ENCODE results near the gene RRP8.
A peak's percentile ranks its signal among the peaks of the same experiment; 100 is the strongest.

The RRP8 gene

GRCh38 chr11:6608726-6609501 lies 5.5 kb upstream of the RRP8 start:
- no peak for DNase-seq (ENCODE audit: low read depth in 2 of 2)
- TF ChIP-seq CTCF (IDR thresholded peaks at IDR 0.05; ENCODE audit: low read depth, low read length) = no peak
- H3K4me3 ChIP-seq (replicated peaks in 1 of 2; ENCODE audit: low read depth in 2 of 2, low read length in 2 of 2) = no peak overlapping the region

GRCh38 chr11:6608011-6608410 lies 4.6 kb upstream of the RRP8 start:
- TF ChIP-seq CTCF (IDR thresholded peaks at IDR 0.05; ENCODE audit: low read depth, low read length) = no peak
- H3K4me3 ChIP-seq (replicated peaks in 1 of 2; ENCODE audit: low read depth in 2 of 2, low read length in 2 of 2) = no peak overlapping the region
- no peak for DNase-seq (ENCODE audit: low read depth in 2 of 2)

GRCh38 chr11:6607190-6607795 lies 3.9 kb upstream of the RRP8 start:
- DNase-seq (ENCODE audit: low read depth in 2 of 2) = no peak
- H3K4me3 ChIP-seq (replicated peaks in 1 of 2; ENCODE audit: low read depth in 2 of 2, low read length in 2 of 2) = no peak overlapping the region
- no peak for TF ChIP-seq CTCF (IDR thresholded peaks at IDR 0.05; ENCODE audit: low read depth, low read length)

GRCh38 chr11:6606471-6607189 lies 3.2 kb upstream of the RRP8 start:
- peak; percentile 94 to 95 for DNase-seq (ENCODE audit: low read depth in 2 of 2)
- TF ChIP-seq CTCF (IDR thresholded peaks at IDR 0.05; ENCODE audit: low read depth, low read length) = no peak
- peak overlapping the region in 1 of 2 donors; percentile 97 for H3K4me3 ChIP-seq (replicated peaks in 1 of 2; ENCODE audit: low read depth in 2 of 2, low read length in 2 of 2)

GRCh38 chr11:6604790-6605189 lies 1.4 kb upstream of the RRP8 start:
- DNase-seq (ENCODE audit: low read depth in 2 of 2) = no peak
- TF ChIP-seq CTCF (IDR thresholded peaks at IDR 0.05; ENCODE audit: low read depth, low read length) = no peak
- peak overlapping the region; percentile 88 to 97 for H3K4me3 ChIP-seq (replicated peaks in 1 of 2; ENCODE audit: low read depth in 2 of 2, low read length in 2 of 2)

- peak; percentile 66 to 78 for DNase-seq (ENCODE audit: low read depth in 2 of 2)
- TF ChIP-seq CTCF (IDR thresholded peaks at IDR 0.05; ENCODE audit: low read depth, low read length) = peak; percentile 33
- peak overlapping the region; percentile 88 to 97 for H3K4me3 ChIP-seq (replicated peaks in 1 of 2; ENCODE audit: low read depth in 2 of 2, low read length in 2 of 2)
These were observed 738 bp upstream of the RRP8 start for GRCh38 chr11:6604081-6604626.

Measured in cardiac fibroblast (primary cell).